A673 (cell line): ENCODE data around the gene BEAN1. TPM values are rescaled to one million over a fixed set of nuclear protein-coding genes. Genes with fewer than 3 reads are reported as not detected.

ENCODE experiments used
- BruUV-seq: library from RNA; stranded (reverse); fragments of 400-500 nt; replicated peaks from 2 replicates; lab custom pipeline; 2021; lab: Mats Ljungman, UMichigan
- CTCF ChIA-PET: fragments of 300-600 bp; sonication (Branson Sonifier 250); formaldehyde crosslinking; loops from one replicate; lab custom pipeline; 2022; ENCODE audit warnings: antibody characterized with exemption; lab: Charles Lee
- POLR2A ChIA-PET: fragments of 300-600 bp; sonication (Branson Sonifier 250); formaldehyde crosslinking; loops from one replicate; lab custom pipeline; 2022; ENCODE audit warnings: antibody characterized with exemption; ENCODE audit not compliant: low non-redundant PET; lab: Charles Lee
- DNase-seq: peaks from one replicate; pipeline ENCODE4 v3.0.0-alpha.2; 2015; ENCODE audit warnings: low spot score
- H3K27ac ChIP-seq: fragments of 200-600 bp; sonication (generic); 2 replicates; pipeline ENCODE4 v1.5.1; 2016; ENCODE audit warnings: mixed run types, low read depth, mild to moderate bottlenecking, mixed read lengths, antibody characterized with exemption, low read length; ENCODE audit not compliant: poor library complexity, severe bottlenecking
- H3K27me3 ChIP-seq: fragments of 200-600 bp; sonication (generic); replicated peaks from 2 replicates; pipeline ENCODE4 v1.6.1; 2017; ENCODE audit warnings: mixed run types, low read depth, mild to moderate bottlenecking, mixed read lengths, antibody characterized with exemption, low read length; ENCODE audit not compliant: insufficient read depth, poor library complexity
- H3K36me3 ChIP-seq: fragments of 200-600 bp; sonication (generic); 2 replicates; pipeline ENCODE4 v1.6.1; 2016; ENCODE audit warnings: mixed run types, mild to moderate bottlenecking, mixed read lengths, antibody characterized with exemption, low read length; ENCODE audit not compliant: insufficient read depth, poor library complexity, severe bottlenecking
- H3K4me1 ChIP-seq: fragments of 200-600 bp; sonication (generic); 2 replicates; pipeline ENCODE4 v1.6.1; 2017; ENCODE audit warnings: mixed run types, mild to moderate bottlenecking, mixed read lengths, antibody characterized with exemption, low read length; ENCODE audit not compliant: insufficient read depth, poor library complexity, severe bottlenecking
- H3K4me3 ChIP-seq: fragments of 200-600 bp; sonication (generic); 2 replicates; pipeline ENCODE4 v1.5.1; 2016; ENCODE audit warnings: low read depth, mixed run types, mild to moderate bottlenecking, mixed read lengths, low read length; ENCODE audit not compliant: poor library complexity, severe bottlenecking
- H3K9me3 ChIP-seq: fragments of 200-600 bp; sonication (generic); 2 replicates; pipeline ENCODE4 v1.6.1; 2016; ENCODE audit warnings: mixed run types, low read depth, mild to moderate bottlenecking, mixed read lengths, antibody characterized with exemption, low read length; ENCODE audit not compliant: poor library complexity, severe bottlenecking
- EZH2 ChIP-seq: fragments of 200-600 bp; sonication (generic); IDR thresholded peaks from 2 replicates; pipeline ENCODE4 v1.6.1; 2017; ENCODE audit warnings: borderline replicate concordance, low read depth, mild to moderate bottlenecking, mixed read lengths, antibody characterized with exemption, low read length; ENCODE audit not compliant: poor library complexity, severe bottlenecking
- intact Hi-C: fragments of 100-400 bp; cut with micrococcal nuclease; formaldehyde crosslinking; loops from one replicate; pipeline ENCODE4 v1.10.0; 2022; ENCODE audit not compliant: unreplicated experiment
- total RNA-seq: library from RNA; stranded (reverse); gene quantifications from 2 replicates; pipeline ENCODE4 v1.2.3, GENCODE V29; 2021
- TF ChIP-seq, protein P1 (sequence below): fragments of 300-800, 200-600 bp; sonication (generic); conservative IDR thresholded peaks from 2 replicates; pipeline ENCODE4 v1.5.1; 2017; ENCODE audit warnings: low read depth, mild to moderate bottlenecking, antibody characterized with exemption, low read length, moderate library complexity, mixed read lengths

The BEAN1 gene
- total RNA-seq, 1 experiment from 2014 or later, result not detected

- H3K4me1 ChIP-seq, result no peaks in the 10 kb centered on the region
- H3K4me3 ChIP-seq, result no peak overlapping the region
- TF ChIP-seq, protein P1, sequence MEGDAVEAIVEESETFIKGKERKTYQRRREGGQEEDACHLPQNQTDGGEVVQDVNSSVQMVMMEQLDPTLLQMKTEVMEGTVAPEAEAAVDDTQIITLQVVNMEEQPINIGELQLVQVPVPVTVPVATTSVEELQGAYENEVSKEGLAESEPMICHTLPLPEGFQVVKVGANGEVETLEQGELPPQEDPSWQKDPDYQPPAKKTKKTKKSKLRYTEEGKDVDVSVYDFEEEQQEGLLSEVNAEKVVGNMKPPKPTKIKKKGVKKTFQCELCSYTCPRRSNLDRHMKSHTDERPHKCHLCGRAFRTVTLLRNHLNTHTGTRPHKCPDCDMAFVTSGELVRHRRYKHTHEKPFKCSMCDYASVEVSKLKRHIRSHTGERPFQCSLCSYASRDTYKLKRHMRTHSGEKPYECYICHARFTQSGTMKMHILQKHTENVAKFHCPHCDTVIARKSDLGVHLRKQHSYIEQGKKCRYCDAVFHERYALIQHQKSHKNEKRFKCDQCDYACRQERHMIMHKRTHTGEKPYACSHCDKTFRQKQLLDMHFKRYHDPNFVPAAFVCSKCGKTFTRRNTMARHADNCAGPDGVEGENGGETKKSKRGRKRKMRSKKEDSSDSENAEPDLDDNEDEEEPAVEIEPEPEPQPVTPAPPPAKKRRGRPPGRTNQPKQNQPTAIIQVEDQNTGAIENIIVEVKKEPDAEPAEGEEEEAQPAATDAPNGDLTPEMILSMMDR, result no peak
- no peak for TF ChIP-seq EZH2
- H3K27me3 ChIP-seq, result no peaks in the 10 kb centered on the region
- no TSS peak for BruUV-seq
- no peaks in the 10 kb centered on the region for H3K9me3 ChIP-seq
- intact Hi-C loops, result no loop called here
- no peak overlapping the region for H3K27ac ChIP-seq
- no peaks in the 10 kb centered on the region for H3K36me3 ChIP-seq
- no peak for DNase-seq
- CTCF ChIA-PET, result interaction anchor here (0.6 to 0.7 kb wide), 2 partner anchors 140 to 253 kb away, joined by 5 to 12 read pairs; no protein-coding TSS in a partner anchor
- POLR2A ChIA-PET, result no interaction called here
Observed at GRCh38 chr16:66488505-66488904, 61.4 kb downstream of the BEAN1 start.

GRCh38 chr16:66489385-66489784, 62.3 kb downstream of the BEAN1 start:
- no peak overlapping the region for H3K27ac ChIP-seq
- CTCF ChIA-PET, result interaction anchor here (0.7 kb wide), 1 partner anchor 19 kb away, joined by 8 read pairs; no protein-coding TSS in a partner anchor
- POLR2A ChIA-PET, result no interaction called here
- no peaks in the 10 kb centered on the region for H3K4me1 ChIP-seq
- DNase-seq, result no peak
- TF ChIP-seq, protein P1, result no peak
- no peak for TF ChIP-seq EZH2
- H3K9me3 ChIP-seq, result no peaks in the 10 kb centered on the region
- no peak overlapping the region for H3K4me3 ChIP-seq
- H3K27me3 ChIP-seq, result no peaks in the 10 kb centered on the region
- intact Hi-C loops, result no loop called here
- no peaks in the 10 kb centered on the region for H3K36me3 ChIP-seq
- BruUV-seq, result no TSS peak

DNA sequence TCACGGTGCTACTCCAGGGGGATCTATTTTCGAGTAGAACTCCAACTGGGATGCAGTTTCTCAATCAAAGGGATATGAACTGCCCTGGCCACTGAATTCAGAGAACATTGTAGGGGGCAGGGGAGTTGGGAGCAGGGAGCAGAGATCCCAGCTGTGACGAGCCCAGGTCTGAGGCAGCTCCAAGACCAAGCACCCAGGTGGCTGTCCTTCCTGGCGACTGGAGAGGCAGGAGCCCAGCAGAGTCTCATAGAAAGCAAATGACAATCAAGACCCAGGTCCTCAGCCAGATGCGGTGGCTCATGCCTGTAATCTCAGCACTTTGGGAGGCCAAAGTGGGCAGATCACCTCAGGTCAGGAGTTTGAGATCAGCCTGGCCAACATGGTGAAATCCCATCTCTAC, 62.7 kb downstream of the BEAN1 start:
- Histone ChIP-seq H3K9me3 (no peaks in the 10 kb centered on the region), H3K36me3 (no peaks in the 10 kb centered on the region), H3K27me3 (no peaks in the 10 kb centered on the region), H3K4me3 (no peak overlapping the region), H3K4me1 (no peaks in the 10 kb centered on the region), H3K27ac (no peak overlapping the region)
- CTCF ChIA-PET, result interaction anchor here (0.7 kb wide), 1 partner anchor 18 kb away, joined by 8 read pairs; no protein-coding TSS in a partner anchor
- no peak for TF ChIP-seq EZH2
- TF ChIP-seq, protein P1, result no peak
- no TSS peak for BruUV-seq
- POLR2A ChIA-PET, result no interaction called here
- intact Hi-C loops, result no loop called here
- no peak for DNase-seq
